Omental fat pad (tissue), 4 donors: ENCODE results near the gene SMIM24. TPM values are rescaled to one million over a fixed set of nuclear protein-coding genes. Genes with fewer than 3 reads are reported as not detected.

Source experiments
- ATAC-seq: fragments of 150-250 bp; one replicate; pipeline ENCODE4 v1.9.1; 2016; ENCODE audit warnings: mild to moderate bottlenecking, moderate library complexity; ENCODE audit not compliant: low FRiP score
- DNase-seq: peaks from one replicate; pipeline ENCODE4 v3.0.0-alpha.2; 2019; ENCODE audit warnings: low spot score
- total RNA-seq, 4 donors: library from RNA; depleted of rRNA; stranded (reverse); fragments of >200 nt; gene quantifications; one replicate each; pipeline ENCODE4 v1.1.0, GENCODE V29; 2016
- TF ChIP-seq, protein P1 (sequence below), 3 donors: fragments of 450-650 bp; IDR thresholded peaks; one replicate each; pipeline ENCODE4 v1.5.1; 2016 to 2017; ENCODE audit warnings: antibody characterized with exemption in 3 of 3, mild to moderate bottlenecking in 3 of 3, moderate library complexity in 2 of 3

Gene SMIM24
- total RNA-seq, 4 donors from 2014 or later, result not detected

DNA sequence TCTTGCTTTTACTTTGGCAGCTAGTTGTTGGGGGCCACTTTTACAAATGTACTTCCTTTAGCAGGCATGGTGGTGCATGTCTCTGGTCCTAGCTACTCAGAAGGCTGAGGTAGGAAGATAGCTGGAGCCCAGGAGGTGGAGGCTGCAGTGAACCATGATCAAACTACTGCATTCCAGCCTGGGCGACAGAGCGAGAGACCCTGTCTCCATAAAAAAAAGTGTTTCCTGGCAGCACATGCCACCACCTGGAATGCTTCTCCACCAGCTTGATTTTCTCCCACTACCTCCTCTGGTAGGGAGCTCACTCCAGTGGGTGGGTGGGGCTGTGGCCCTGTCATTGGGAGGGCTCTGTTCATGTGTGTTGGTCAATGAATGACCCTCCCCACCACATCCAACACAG lies 38.3 kb upstream of the SMIM24 start:
- ATAC-seq (no peak), DNase-seq (no peak)
- TF ChIP-seq, protein P1, sequence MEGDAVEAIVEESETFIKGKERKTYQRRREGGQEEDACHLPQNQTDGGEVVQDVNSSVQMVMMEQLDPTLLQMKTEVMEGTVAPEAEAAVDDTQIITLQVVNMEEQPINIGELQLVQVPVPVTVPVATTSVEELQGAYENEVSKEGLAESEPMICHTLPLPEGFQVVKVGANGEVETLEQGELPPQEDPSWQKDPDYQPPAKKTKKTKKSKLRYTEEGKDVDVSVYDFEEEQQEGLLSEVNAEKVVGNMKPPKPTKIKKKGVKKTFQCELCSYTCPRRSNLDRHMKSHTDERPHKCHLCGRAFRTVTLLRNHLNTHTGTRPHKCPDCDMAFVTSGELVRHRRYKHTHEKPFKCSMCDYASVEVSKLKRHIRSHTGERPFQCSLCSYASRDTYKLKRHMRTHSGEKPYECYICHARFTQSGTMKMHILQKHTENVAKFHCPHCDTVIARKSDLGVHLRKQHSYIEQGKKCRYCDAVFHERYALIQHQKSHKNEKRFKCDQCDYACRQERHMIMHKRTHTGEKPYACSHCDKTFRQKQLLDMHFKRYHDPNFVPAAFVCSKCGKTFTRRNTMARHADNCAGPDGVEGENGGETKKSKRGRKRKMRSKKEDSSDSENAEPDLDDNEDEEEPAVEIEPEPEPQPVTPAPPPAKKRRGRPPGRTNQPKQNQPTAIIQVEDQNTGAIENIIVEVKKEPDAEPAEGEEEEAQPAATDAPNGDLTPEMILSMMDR (IDR thresholded peaks at IDR 0.05), result no peak

DNA sequence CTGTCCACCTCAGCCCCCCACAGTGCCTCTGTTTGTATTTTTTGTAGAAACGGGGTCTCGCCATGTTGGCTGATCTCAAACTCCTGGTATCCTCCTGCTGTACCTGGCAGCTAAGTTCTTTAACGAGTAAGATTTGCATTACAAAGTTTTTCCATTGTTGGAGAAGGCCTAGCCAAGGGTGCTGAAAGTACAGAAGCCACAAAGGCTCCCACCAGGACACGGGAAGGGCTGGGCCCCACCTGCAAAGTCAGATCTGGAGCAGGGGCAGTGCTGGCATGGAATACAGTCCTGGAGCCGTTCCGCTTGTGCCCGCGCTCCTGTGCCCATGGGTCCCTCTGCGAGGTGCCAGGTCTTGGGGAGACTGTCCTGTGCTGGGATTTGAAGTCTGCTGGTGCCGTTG lies 37.9 kb upstream of the SMIM24 start:
- DNase-seq, result no peak
- TF ChIP-seq, protein P1 (IDR thresholded peaks at IDR 0.05), result no peak
- ATAC-seq, result no peak

DNA sequence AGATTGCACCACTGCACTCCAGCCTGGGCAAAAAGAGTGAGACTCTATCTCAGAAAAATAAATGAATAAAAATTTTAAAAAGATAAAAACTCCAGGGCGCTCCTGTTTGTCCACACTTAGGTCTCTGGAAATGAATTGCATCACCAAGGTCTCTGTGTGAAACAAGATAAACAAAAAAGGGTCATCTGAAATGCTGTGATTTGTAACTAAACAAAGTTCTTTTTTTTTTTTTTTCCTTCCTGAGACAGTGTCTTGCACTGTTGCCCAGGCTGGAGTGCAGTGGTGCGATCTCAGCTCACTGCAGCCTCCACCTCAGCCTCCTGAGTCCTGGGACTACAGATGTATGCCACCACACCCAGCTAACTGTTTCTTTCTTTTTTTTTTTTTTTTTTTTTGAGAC lies 37.3 kb upstream of the SMIM24 start:
- TF ChIP-seq, protein P1 (IDR thresholded peaks at IDR 0.05), result no peak
- ATAC-seq, result no peak

DNA sequence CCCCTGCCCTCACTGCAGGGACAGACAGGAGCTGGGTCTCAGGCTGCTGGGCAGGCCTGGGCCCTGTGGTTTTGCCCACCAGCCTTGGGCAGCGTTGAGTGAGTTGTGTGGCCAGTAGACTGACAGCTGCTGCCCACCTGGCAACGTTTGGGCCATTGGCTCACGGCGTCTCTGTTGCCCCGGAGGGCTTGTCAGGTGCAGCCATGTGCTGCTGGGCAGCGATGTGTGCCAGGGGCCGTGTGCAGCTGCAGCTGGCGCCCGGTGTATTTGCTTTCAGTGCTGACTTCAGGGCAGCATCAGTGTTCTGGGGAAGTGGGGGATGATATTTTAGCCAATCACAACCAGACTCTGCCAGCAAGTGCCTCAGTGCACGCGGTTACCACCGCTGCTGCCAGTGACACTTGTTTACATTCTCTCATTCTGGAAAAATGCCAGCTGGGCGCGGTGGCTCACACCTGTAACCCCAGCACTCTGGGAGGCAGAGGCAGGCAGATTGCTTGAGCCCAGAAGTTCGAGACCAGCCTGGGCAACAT lies 36.4 kb upstream of the SMIM24 start:
- TF ChIP-seq, protein P1 (IDR thresholded peaks at IDR 0.05), result no peak
- no peak for ATAC-seq

More for the DNA sequence above, 37.3 kb upstream of the SMIM24 start:
- no peak for DNase-seq

DNA sequence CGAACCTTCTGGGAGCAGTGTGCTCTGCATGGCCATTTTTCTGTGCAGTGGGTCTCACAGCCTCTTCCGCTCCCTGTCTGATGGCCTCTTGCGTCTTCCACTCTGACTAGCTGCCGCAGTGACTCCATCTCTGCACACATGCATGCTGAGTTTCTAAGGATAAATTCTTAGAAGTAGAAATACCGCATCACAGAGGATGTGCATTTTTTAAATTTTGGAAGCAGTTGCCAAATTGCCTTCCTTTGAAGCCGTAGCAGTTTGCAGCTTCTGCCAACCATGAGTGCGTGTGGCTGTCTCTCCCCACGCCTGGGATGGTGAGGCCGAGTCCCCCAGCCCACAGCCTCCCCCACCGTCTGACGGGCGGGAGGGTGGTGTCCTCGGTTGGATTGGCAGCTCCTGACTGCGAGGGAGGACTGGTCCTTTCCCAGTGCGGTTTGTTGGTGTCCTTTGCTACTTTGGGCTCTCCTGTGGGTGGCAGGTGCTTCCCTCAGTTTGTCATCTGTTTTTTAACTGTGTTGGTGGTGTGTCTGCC lies 35.6 kb upstream of the SMIM24 start:
- ATAC-seq (no peak), DNase-seq (no peak)
- TF ChIP-seq, protein P1 (IDR thresholded peaks at IDR 0.05), result no peak

More for the DNA sequence above, 36.4 kb upstream of the SMIM24 start:
- no peak for DNase-seq

DNA sequence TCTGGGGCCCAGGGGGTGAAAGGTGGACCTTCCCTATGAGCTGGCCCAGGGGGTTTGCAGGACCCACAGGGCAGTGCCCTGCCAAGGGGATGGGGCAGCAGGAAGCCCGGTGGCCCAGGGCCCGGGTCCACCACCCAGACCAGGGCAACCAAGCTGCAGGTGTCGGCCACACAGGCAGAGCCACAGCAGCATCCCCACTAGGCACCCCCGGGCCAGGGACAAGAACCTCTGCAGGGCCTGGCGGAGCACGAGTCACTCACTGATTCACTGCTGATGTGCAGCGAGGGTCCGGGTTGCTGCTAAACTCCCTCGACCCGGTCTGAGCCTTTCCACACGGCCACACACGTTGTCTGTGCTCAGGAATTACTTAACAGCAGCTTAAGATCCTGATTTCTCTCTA lies 34.6 kb upstream of the SMIM24 start:
- ATAC-seq (no peak), DNase-seq (no peak)
- TF ChIP-seq, protein P1 (IDR thresholded peaks at IDR 0.05), result no peak
